ENCODE measurements around the gene PCDHGA9. TPM values are rescaled to one million over a fixed set of nuclear protein-coding genes. Genes with fewer than 3 reads are reported as not detected.

PCDHGA9 gene
- polyA plus RNA-seq, 1 donor (not counting 4 experiments of a cell fraction or from before 2014, with no cell fraction given) = 0.28 TPM

DNA sequence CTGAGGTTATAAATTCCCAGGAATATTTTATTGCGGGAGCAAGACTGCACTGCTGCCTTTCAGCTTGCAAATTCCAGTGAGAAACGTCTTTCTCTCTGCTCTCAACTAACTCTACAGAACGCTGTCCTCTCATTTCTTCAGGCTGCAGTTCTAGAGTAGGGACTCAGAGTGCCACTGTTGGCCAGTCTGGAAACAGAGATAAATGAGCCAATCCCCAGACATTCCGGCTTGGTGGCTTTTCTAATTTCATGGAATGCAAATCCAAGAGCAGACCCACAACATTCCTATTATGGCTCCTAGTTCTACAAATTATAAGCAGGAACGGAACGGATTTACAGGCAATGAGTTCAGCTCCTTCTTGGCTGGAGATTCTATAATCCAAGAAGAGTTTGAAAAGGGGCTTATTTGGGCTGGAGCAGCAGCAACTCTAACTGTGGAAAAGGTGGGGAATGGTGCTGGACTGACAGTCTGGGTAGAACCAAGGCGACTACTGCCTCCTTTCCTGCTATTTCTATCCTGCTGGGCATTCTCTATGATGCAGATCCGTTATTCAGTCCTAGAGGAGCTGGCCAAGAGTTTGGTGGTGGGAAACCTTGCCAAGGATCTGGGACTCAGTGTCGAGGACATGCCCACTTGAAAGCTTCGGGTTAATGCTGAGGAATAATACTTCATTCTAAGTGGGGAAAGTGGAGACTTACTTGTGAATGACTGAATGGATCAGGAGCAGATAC, 37.0 kb downstream of the PCDHGA9 start:
- Histone ChIP-seq H3K36me3 (ENCODE audit: control insufficient read depth in 2 of 2, extremely low read depth in 1 of 2, insufficient read depth in 2 of 2, low read length in 2 of 2) (no peaks in the 10 kb centered on the region), H3K9ac (ENCODE audit: control insufficient read depth, extremely low read depth, insufficient read depth, low read length) (no peak overlapping the region), H3K4me3 (ENCODE audit: control insufficient read depth in 2 of 3, extremely low read depth in 1 of 3, insufficient read depth in 2 of 3, low read depth in 1 of 3, low read length in 3 of 3) (no peak overlapping the region), H2AFZ (ENCODE audit: control insufficient read depth, low read length) (no peak overlapping the region), H3K79me2 (ENCODE audit: control insufficient read depth, insufficient read depth, low read length) (no peaks in the 10 kb centered on the region), H3K27me3 (ENCODE audit: control insufficient read depth, extremely low read depth, insufficient read depth, low read length) (no peaks in the 10 kb centered on the region), H4K20me1 (ENCODE audit: control insufficient read depth, extremely low read depth, insufficient read depth, low read length) (no peaks in the 10 kb centered on the region), H3K9me3 (ENCODE audit: control insufficient read depth, low read depth, low read length) (peaks cover 7% of the 10 kb centered on the region), H3K9me1 (ENCODE audit: control insufficient read depth, extremely low read depth, insufficient read depth, low read length) (no peaks in the 10 kb centered on the region), H3K27ac (ENCODE audit: control insufficient read depth, insufficient read depth, low read length) (no peak overlapping the region), H3K4me1 (ENCODE audit: control insufficient read depth, extremely low read depth, insufficient read depth, low read length) (no peaks in the 10 kb centered on the region), H3K4me2 (ENCODE audit: control insufficient read depth, extremely low read depth, insufficient read depth, low read depth, low read length) (no peak overlapping the region)
- FAIRE-seq = no peak
- no peak for DNase-seq (ENCODE audit: low read depth, low spot score)
- dilution Hi-C loops (cut with MboI; ENCODE audit: extremely low pct_ligation_motif_present, low sequenced_read_pairs) = no loop called here
- no peak for TF ChIP-seq EZH2 (IDR thresholded peaks at IDR 0.05; ENCODE audit: low read length)
- TF ChIP-seq, protein P1, sequence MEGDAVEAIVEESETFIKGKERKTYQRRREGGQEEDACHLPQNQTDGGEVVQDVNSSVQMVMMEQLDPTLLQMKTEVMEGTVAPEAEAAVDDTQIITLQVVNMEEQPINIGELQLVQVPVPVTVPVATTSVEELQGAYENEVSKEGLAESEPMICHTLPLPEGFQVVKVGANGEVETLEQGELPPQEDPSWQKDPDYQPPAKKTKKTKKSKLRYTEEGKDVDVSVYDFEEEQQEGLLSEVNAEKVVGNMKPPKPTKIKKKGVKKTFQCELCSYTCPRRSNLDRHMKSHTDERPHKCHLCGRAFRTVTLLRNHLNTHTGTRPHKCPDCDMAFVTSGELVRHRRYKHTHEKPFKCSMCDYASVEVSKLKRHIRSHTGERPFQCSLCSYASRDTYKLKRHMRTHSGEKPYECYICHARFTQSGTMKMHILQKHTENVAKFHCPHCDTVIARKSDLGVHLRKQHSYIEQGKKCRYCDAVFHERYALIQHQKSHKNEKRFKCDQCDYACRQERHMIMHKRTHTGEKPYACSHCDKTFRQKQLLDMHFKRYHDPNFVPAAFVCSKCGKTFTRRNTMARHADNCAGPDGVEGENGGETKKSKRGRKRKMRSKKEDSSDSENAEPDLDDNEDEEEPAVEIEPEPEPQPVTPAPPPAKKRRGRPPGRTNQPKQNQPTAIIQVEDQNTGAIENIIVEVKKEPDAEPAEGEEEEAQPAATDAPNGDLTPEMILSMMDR (optimal IDR thresholded peaks at IDR 0.05 in 1 of 3, IDR thresholded peaks at IDR 0.05 in 1 of 3, conservative IDR thresholded peaks at IDR 0.05 in 1 of 3; ENCODE audit: extremely low read depth in 1 of 3, insufficient read depth in 2 of 3, low read length in 3 of 3) = no peak

DNA sequence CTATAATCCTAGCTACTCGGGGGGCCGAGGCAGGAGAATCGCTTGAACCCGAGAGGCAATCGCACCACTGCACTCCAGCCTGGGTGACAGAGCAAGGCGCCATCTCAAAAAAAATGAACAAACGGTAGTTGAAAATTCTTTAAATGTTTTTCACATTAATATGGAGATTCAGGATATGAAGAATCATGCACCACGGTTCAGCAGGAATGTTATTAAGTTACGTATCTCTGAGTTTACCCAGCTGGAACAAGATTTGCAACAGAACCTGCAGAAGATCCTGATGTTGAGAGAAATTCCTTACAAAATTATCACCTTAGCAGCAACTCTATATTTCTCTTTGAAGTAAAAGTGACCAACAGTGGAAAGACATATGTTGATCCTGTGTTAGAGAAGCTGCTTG, 37.8 kb downstream of the PCDHGA9 start:
- Histone ChIP-seq H3K79me2 (ENCODE audit: control insufficient read depth, insufficient read depth, low read length) (no peaks in the 10 kb centered on the region), H3K36me3 (ENCODE audit: control insufficient read depth in 2 of 2, extremely low read depth in 1 of 2, insufficient read depth in 2 of 2, low read length in 2 of 2) (no peaks in the 10 kb centered on the region), H3K4me1 (ENCODE audit: control insufficient read depth, extremely low read depth, insufficient read depth, low read length) (no peaks in the 10 kb centered on the region), H3K4me2 (ENCODE audit: control insufficient read depth, extremely low read depth, insufficient read depth, low read depth, low read length) (no peak overlapping the region), H4K20me1 (ENCODE audit: control insufficient read depth, extremely low read depth, insufficient read depth, low read length) (no peaks in the 10 kb centered on the region), H3K27ac (ENCODE audit: control insufficient read depth, insufficient read depth, low read length) (no peak overlapping the region), H3K4me3 (ENCODE audit: control insufficient read depth in 2 of 3, extremely low read depth in 1 of 3, insufficient read depth in 2 of 3, low read depth in 1 of 3, low read length in 3 of 3) (no peak overlapping the region), H3K9me1 (ENCODE audit: control insufficient read depth, extremely low read depth, insufficient read depth, low read length) (no peaks in the 10 kb centered on the region), H3K9ac (ENCODE audit: control insufficient read depth, extremely low read depth, insufficient read depth, low read length) (no peak overlapping the region), H2AFZ (ENCODE audit: control insufficient read depth, low read length) (no peak overlapping the region), H3K9me3 (ENCODE audit: control insufficient read depth, low read depth, low read length) (peaks cover 7% of the 10 kb centered on the region), H3K27me3 (ENCODE audit: control insufficient read depth, extremely low read depth, insufficient read depth, low read length) (no peaks in the 10 kb centered on the region)
- FAIRE-seq (no peak), DNase-seq (ENCODE audit: low read depth, low spot score) (no peak)
- dilution Hi-C loops (cut with MboI; ENCODE audit: extremely low pct_ligation_motif_present, low sequenced_read_pairs) = no loop called here
- no peak for TF ChIP-seq EZH2 (IDR thresholded peaks at IDR 0.05; ENCODE audit: low read length)
- TF ChIP-seq, protein P1 (optimal IDR thresholded peaks at IDR 0.05 in 1 of 3, IDR thresholded peaks at IDR 0.05 in 1 of 3, conservative IDR thresholded peaks at IDR 0.05 in 1 of 3; ENCODE audit: extremely low read depth in 1 of 3, insufficient read depth in 2 of 3, low read length in 3 of 3) = no peak

Measured in keratinocyte (primary cell).